GM23338 (cell line): ENCODE data around the gene CDK5R2. TPM values are rescaled to one million over a fixed set of nuclear protein-coding genes. Genes with fewer than 3 reads are reported as not detected.

Experiments
- ATAC-seq: fragments of 200-7000 bp; cut with Tn5 transposase; 3 replicates; pipeline ENCODE4 v1.9.1; 2020
- DNase-seq: peaks from one replicate; pipeline ENCODE4 v3.0.0-alpha.2; 2015; ENCODE audit warnings: low spot score
- H2AFZ ChIP-seq: fragments of 200-600 bp; sonication (generic); 2 replicates; pipeline ENCODE4 v1.8.0; 2016; ENCODE audit warnings: antibody characterized with exemption, mild to moderate bottlenecking, moderate library complexity
- H3F3A ChIP-seq: fragments of 200-600 bp; sonication (generic); replicated peaks from 2 replicates; pipeline ENCODE4 v1.8.0; 2017; ENCODE audit warnings: antibody characterized with exemption, mixed run types, low read depth
- H3K27ac ChIP-seq: fragments of 200-600 bp; sonication (generic); 2 replicates; pipeline ENCODE4 v1.6.1; 2016; ENCODE audit warnings: low read depth
- H3K27me3 ChIP-seq: fragments of 200-600 bp; sonication (generic); 2 replicates; pipeline ENCODE4 v1.8.0; 2016; ENCODE audit warnings: mild to moderate bottlenecking, mixed run types, moderate library complexity; ENCODE audit not compliant: insufficient read depth
- H3K36me3 ChIP-seq: fragments of 200-600 bp; sonication (generic); 2 replicates; pipeline ENCODE4 v1.8.0; 2016; ENCODE audit warnings: mild to moderate bottlenecking; ENCODE audit not compliant: insufficient read depth
- H3K4me1 ChIP-seq: fragments of 200-600 bp; sonication (generic); 2 replicates; pipeline ENCODE4 v1.8.0; 2016; ENCODE audit warnings: mild to moderate bottlenecking, moderate library complexity; ENCODE audit not compliant: insufficient read depth
- H3K4me2 ChIP-seq: fragments of 200-600 bp; sonication (generic); 2 replicates; pipeline ENCODE4 v1.7.1; 2017; ENCODE audit warnings: mixed run types
- H3K4me3 ChIP-seq: fragments of 200-600 bp; sonication (generic); 2 replicates; pipeline ENCODE4 v1.6.1; 2016; ENCODE audit warnings: mixed run types
- H3K79me2 ChIP-seq: fragments of 200-600 bp; sonication (generic); replicated peaks from 2 replicates; pipeline ENCODE4 v1.8.0; 2017; ENCODE audit warnings: mild to moderate bottlenecking; ENCODE audit not compliant: insufficient read depth
- H3K9me2 ChIP-seq: fragments of 200-600 bp; sonication (generic); 2 replicates; pipeline ENCODE4 v1.8.0; 2017; ENCODE audit not compliant: insufficient read depth
- H4K20me1 ChIP-seq: fragments of 200-600 bp; sonication (generic); replicated peaks from 2 replicates; pipeline ENCODE4 v1.8.0; 2017; ENCODE audit warnings: mild to moderate bottlenecking; ENCODE audit not compliant: insufficient read depth
- H3K27ac Mint-ChIP-seq: 2 replicates; pipeline ENCODE4 v1.8.0; 2020; ENCODE audit warnings: inconsistent platforms, mild to moderate bottlenecking, moderate library complexity, mixed read lengths
- H3K27me3 Mint-ChIP-seq: 3 replicates; pipeline ENCODE4 v1.8.0; 2022; ENCODE audit warnings: low read depth, mild to moderate bottlenecking, moderate library complexity, mixed read lengths, inconsistent platforms; ENCODE audit not compliant: insufficient read depth, poor library complexity
- H3K36me3 Mint-ChIP-seq: 3 replicates; pipeline ENCODE4 v1.8.0; 2021; ENCODE audit warnings: low read depth, mild to moderate bottlenecking, inconsistent platforms, moderate library complexity, mixed read lengths
- H3K4me1 Mint-ChIP-seq: 3 replicates; pipeline ENCODE4 v1.8.0; 2020; ENCODE audit warnings: mild to moderate bottlenecking, inconsistent platforms, mixed read lengths
- H3K4me3 Mint-ChIP-seq: 3 replicates; pipeline ENCODE4 v1.8.0; 2021; ENCODE audit warnings: moderate library complexity, mild to moderate bottlenecking, inconsistent platforms, mixed read lengths
- H3K9me3 Mint-ChIP-seq: 3 replicates; pipeline ENCODE4 v1.8.0; 2020; ENCODE audit warnings: moderate library complexity, mild to moderate bottlenecking, inconsistent platforms, mixed read lengths
- EZH2 ChIP-seq: fragments of 200-600 bp; sonication (generic); IDR thresholded peaks from one replicate; pipeline ENCODE4 v1.8.0; 2017; ENCODE audit warnings: antibody characterized with exemption, mild to moderate bottlenecking, low read depth; ENCODE audit not compliant: unreplicated experiment
- EZH2phosphoT487 ChIP-seq: fragments of 200-600 bp; sonication (generic); IDR thresholded peaks from one replicate; pipeline ENCODE4 v1.8.1; 2018; ENCODE audit warnings: antibody characterized with exemption; ENCODE audit not compliant: unreplicated experiment
- NANOG ChIP-seq: IDR thresholded peaks from 2 replicates; pipeline ENCODE4 v1.6.1; 2016; ENCODE audit warnings: antibody characterized with exemption, borderline replicate concordance
- ZNF114 ChIP-seq: fragments of 250-450 bp; sonication (Bioruptor Pico); IDR thresholded peaks from 2 replicates; pipeline ENCODE4 v1.5.0; 2020; ENCODE audit warnings: mild to moderate bottlenecking, moderate library complexity
- ZNF331 ChIP-seq: fragments of 250-450 bp; sonication (Bioruptor Pico); IDR thresholded peaks from 2 replicates; pipeline ENCODE4 v1.5.0; 2020; ENCODE audit warnings: low read depth, mild to moderate bottlenecking, moderate library complexity
- polyA plus RNA-seq: library from polyadenylated mRNA; unstranded; fragments of >200 nt; fragmentation: Nextera tagmentation; extraction: Ambion mirVana; gene quantifications from 2 replicates; pipeline ENCODE4 v1.2.1, GENCODE V29; 2016
- total RNA-seq: library from RNA; depleted of rRNA; stranded (reverse); fragments of >200 nt; shearing (Covaris generic); gene quantifications from 2 replicates; pipeline ENCODE4 v1.2.3, GENCODE V29; 2014
- TF ChIP-seq, protein P1 (sequence below), 2 experiments: fragments of 200-600 bp in 1 of 2; sonication (generic) in 1 of 2; conservative IDR thresholded peaks; 2 replicates each; pipeline versions ENCODE4 v1.5.1 to v1.6.1; 2016 to 2017; ENCODE audit warnings: antibody characterized with exemption in 2 of 2, low read depth in 2 of 2, mild to moderate bottlenecking in 2 of 2, moderate library complexity in 1 of 2
- TF ChIP-seq, protein P2 (sequence below): fragments of 250-450 bp; sonication (Bioruptor Pico); IDR thresholded peaks from 2 replicates; pipeline ENCODE4 v1.5.0; 2020; ENCODE audit warnings: mild to moderate bottlenecking, moderate library complexity

CDK5R2 gene
- total and polyA plus RNA-seq, 2 experiments from 2014 or later = 0.56 TPM; not detected in 1

DNA sequence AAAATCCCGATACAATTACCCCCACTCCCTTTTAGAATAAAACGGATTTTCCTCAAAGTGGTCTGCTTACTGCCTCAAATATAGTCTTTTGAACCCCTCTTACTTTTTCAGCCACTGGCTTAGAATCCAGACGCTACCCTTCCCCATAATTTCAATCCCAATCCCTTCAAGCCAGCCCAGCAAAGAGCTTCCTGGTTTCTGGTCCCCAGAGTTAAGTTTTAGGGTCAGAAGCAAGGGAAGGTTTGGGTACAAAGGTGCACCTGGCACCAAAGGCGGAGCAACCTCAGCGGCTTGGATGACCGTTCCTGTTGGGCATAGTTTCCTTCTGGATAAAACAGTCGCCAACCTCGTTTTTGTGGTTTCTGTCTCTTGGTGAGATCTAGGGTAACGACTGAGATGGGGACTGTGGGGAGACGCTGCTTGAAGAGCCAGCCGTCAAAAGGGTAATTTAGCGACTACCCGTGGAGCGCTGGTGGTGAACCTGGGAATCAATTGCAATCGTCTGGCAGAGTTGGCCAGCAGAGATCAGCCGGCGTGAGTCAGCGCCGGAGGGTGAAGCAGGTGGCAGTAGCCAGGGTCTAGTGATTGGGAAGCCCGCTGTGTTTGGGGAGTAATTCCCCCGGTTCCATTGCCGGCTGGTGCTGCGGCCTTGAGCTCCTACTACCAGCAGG is 23.9 kb downstream of the CDK5R2 start:
- Histone ChIP-seq H3K4me3 (no peak overlapping the region), H4K20me1 (peaks cover 18% of the 10 kb centered on the region), H2AFZ (no peak overlapping the region), H3K4me2 (peak overlapping the region; percentile 81; the same call in 1 of the 2 replicates), H3K79me2 (no peaks in the 10 kb centered on the region), H3F3A (0 out of 2 replicates have a peak, but pooled peaks cover 4% of the 10 kb centered on the region), H3K4me1 (peaks cover 33% of the 10 kb centered on the region; the same call in 1 of the 2 replicates), H3K27me3 (peaks cover 98% of the 10 kb centered on the region), H3K36me3 (no peaks in the 10 kb centered on the region), H3K9me2 (no peaks in the 10 kb centered on the region), H3K27ac (no peak overlapping the region)
- Mint-ChIP-seq H3K4me1 (peaks cover 17% of the 10 kb centered on the region), H3K27ac (no peak overlapping the region), H3K36me3 (no peaks in the 10 kb centered on the region; the same call in 2 of the 3 replicates), H3K27me3 (peaks cover 94% of the 10 kb centered on the region), H3K4me3 (peak overlapping the region; percentile 45; the same call in 1 of the 3 replicates), H3K9me3 (peaks cover 3% of the 10 kb centered on the region; the same call in 1 of the 3 replicates)
- peak; percentile 82 for TF ChIP-seq EZH2phosphoT487
- TF ChIP-seq, protein P1, sequence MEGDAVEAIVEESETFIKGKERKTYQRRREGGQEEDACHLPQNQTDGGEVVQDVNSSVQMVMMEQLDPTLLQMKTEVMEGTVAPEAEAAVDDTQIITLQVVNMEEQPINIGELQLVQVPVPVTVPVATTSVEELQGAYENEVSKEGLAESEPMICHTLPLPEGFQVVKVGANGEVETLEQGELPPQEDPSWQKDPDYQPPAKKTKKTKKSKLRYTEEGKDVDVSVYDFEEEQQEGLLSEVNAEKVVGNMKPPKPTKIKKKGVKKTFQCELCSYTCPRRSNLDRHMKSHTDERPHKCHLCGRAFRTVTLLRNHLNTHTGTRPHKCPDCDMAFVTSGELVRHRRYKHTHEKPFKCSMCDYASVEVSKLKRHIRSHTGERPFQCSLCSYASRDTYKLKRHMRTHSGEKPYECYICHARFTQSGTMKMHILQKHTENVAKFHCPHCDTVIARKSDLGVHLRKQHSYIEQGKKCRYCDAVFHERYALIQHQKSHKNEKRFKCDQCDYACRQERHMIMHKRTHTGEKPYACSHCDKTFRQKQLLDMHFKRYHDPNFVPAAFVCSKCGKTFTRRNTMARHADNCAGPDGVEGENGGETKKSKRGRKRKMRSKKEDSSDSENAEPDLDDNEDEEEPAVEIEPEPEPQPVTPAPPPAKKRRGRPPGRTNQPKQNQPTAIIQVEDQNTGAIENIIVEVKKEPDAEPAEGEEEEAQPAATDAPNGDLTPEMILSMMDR (conservative IDR thresholded peaks at IDR 0.05; ENCODE audit: low read depth in 2 of 2) = no peak
- TF ChIP-seq EZH2 = peak; percentile 98
- DNase-seq (peak; percentile 38), ATAC-seq (no peak)

DNA sequence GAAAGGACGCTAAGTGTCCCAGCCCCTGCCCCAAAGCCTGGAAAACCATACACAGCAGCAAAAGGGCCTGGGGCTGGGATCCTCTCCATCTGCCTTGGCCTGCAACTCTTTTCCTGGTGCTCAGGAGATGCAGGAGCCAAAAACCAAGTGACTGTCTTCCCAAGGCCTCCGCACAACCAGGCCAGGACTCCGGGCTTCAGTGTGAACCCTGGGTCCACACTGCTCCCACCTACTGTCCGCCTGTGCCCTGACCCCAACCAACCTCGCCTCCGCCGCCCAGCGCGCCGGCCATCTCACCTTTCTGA is 24.4 kb downstream of the CDK5R2 start:
- Histone ChIP-seq H3K4me2 (peak overlapping the region; percentile 81), H3K36me3 (no peaks in the 10 kb centered on the region), H3K27me3 (peaks cover 98% of the 10 kb centered on the region), H4K20me1 (peaks cover 18% of the 10 kb centered on the region), H3K4me3 (peak overlapping the region; percentile 51), H2AFZ (peak overlapping the region; percentile 86; the same call in 1 of the 2 replicates), H3K27ac (no peak overlapping the region), H3F3A (0 out of 2 replicates have a peak, but pooled peaks cover 4% of the 10 kb centered on the region), H3K79me2 (no peaks in the 10 kb centered on the region), H3K4me1 (peaks cover 33% of the 10 kb centered on the region; the same call in 1 of the 2 replicates), H3K9me2 (no peaks in the 10 kb centered on the region)
- Mint-ChIP-seq H3K4me1 (peaks cover 17% of the 10 kb centered on the region), H3K9me3 (peaks cover 3% of the 10 kb centered on the region; the same call in 1 of the 3 replicates), H3K27me3 (peaks cover 94% of the 10 kb centered on the region), H3K4me3 (peak overlapping the region; percentile 42; the same call in 1 of the 3 replicates), H3K36me3 (no peaks in the 10 kb centered on the region; the same call in 2 of the 3 replicates), H3K27ac (no peak overlapping the region)
- DNase-seq (no peak), ATAC-seq (no peak)
- no peak for TF ChIP-seq ZNF331 (CRISPR knock-in tag)
- TF ChIP-seq EZH2phosphoT487 = no peak
- no peak for TF ChIP-seq ZNF114 (CRISPR knock-in tag)
- TF ChIP-seq EZH2 = no peak
- TF ChIP-seq NANOG = no peak
- TF ChIP-seq, protein P2, sequence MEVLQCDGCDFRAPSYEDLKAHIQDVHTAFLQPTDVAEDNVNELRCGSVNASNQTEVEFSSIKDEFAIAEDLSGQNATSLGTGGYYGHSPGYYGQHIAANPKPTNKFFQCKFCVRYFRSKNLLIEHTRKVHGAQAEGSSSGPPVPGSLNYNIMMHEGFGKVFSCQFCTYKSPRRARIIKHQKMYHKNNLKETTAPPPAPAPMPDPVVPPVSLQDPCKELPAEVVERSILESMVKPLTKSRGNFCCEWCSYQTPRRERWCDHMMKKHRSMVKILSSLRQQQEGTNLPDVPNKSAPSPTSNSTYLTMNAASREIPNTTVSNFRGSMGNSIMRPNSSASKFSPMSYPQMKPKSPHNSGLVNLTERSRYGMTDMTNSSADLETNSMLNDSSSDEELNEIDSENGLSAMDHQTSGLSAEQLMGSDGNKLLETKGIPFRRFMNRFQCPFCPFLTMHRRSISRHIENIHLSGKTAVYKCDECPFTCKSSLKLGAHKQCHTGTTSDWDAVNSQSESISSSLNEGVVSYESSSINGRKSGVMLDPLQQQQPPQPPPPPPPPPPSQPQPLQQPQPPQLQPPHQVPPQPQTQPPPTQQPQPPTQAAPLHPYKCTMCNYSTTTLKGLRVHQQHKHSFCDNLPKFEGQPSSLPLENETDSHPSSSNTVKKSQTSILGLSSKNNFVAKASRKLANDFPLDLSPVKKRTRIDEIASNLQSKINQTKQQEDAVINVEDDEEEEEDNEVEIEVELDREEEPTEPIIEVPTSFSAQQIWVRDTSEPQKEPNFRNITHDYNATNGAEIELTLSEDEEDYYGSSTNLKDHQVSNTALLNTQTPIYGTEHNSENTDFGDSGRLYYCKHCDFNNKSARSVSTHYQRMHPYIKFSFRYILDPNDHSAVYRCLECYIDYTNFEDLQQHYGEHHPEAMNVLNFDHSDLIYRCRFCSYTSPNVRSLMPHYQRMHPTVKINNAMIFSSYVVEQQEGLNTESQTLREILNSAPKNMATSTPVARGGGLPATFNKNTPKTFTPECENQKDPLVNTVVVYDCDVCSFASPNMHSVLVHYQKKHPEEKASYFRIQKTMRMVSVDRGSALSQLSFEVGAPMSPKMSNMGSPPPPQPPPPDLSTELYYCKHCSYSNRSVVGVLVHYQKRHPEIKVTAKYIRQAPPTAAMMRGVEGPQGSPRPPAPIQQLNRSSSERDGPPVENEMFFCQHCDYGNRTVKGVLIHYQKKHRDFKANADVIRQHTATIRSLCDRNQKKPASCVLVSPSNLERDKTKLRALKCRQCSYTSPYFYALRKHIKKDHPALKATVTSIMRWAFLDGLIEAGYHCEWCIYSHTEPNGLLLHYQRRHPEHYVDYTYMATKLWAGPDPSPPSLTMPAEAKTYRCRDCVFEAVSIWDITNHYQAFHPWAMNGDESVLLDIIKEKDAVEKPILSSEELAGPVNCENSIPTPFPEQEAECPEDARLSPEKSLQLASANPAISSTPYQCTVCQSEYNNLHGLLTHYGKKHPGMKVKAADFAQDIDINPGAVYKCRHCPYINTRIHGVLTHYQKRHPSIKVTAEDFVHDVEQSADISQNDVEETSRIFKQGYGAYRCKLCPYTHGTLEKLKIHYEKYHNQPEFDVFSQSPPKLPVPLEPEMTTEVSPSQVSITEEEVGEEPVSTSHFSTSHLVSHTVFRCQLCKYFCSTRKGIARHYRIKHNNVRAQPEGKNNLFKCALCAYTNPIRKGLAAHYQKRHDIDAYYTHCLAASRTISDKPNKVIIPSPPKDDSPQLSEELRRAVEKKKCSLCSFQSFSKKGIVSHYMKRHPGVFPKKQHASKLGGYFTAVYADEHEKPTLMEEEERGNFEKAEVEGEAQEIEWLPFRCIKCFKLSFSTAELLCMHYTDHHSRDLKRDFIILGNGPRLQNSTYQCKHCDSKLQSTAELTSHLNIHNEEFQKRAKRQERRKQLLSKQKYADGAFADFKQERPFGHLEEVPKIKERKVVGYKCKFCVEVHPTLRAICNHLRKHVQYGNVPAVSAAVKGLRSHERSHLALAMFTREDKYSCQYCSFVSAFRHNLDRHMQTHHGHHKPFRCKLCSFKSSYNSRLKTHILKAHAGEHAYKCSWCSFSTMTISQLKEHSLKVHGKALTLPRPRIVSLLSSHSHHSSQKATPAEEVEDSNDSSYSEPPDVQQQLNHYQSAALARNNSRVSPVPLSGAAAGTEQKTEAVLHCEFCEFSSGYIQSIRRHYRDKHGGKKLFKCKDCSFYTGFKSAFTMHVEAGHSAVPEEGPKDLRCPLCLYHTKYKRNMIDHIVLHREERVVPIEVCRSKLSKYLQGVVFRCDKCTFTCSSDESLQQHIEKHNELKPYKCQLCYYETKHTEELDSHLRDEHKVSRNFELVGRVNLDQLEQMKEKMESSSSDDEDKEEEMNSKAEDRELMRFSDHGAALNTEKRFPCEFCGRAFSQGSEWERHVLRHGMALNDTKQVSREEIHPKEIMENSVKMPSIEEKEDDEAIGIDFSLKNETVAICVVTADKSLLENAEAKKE (CRISPR knock-in tag) = no peak
- TF ChIP-seq, protein P1 (conservative IDR thresholded peaks at IDR 0.05; ENCODE audit: low read depth in 2 of 2) = no peak
